H1 (cell line): Measurements from ENCODE around the gene IFITM2. TPM values are rescaled to one million over a fixed set of nuclear protein-coding genes. Genes with fewer than 3 reads are reported as not detected.

Experiments
- CREB1 ChIP-seq: IDR thresholded peaks from 2 replicates; pipeline ENCODE4 v1.6.1; 2012; ENCODE audit warnings: inconsistent platforms
- EZH2 ChIP-seq: fragments of 200-600 bp; sonication (generic); IDR thresholded peaks from 2 replicates; pipeline ENCODE4 v1.7.1; 2012; ENCODE audit warnings: low read depth, mild to moderate bottlenecking, moderate library complexity, low read length, inconsistent platforms; ENCODE audit not compliant: severe bottlenecking
- HDAC2 ChIP-seq, 2 experiments: fragments of 300-600 bp in 1 of 2; sonication (generic) in 1 of 2; IDR thresholded peaks; 2 replicates each; pipeline ENCODE4 v1.6.1; 2011 to 2012; ENCODE audit warnings: low read depth in 2 of 2, low read length in 2 of 2, mild to moderate bottlenecking in 2 of 2, moderate library complexity in 2 of 2, borderline replicate concordance in 1 of 2, inconsistent platforms in 1 of 2
- POLR2AphosphoS5 ChIP-seq: IDR thresholded peaks from 2 replicates; pipeline ENCODE4 v1.6.1; 2011; ENCODE audit warnings: low read depth, low read length
- SAP30 ChIP-seq: fragments of 300-600 bp; sonication (generic); IDR thresholded peaks from 2 replicates; pipeline ENCODE4 v1.7.1; 2012; ENCODE audit warnings: low read length, moderate library complexity, mild to moderate bottlenecking, inconsistent platforms; ENCODE audit not compliant: insufficient read depth, insufficient replicate concordance
- SIRT6 ChIP-seq: IDR thresholded peaks from one replicate; pipeline ENCODE4 v1.7.1; 2012; ENCODE audit warnings: low read length, inconsistent platforms
- SIX5 ChIP-seq: IDR thresholded peaks from 2 replicates; pipeline ENCODE4 v1.6.1; 2011; ENCODE audit warnings: mild to moderate bottlenecking, low read depth, low read length
- ZNF274 ChIP-seq: IDR thresholded peaks from 2 replicates; pipeline ENCODE4 v1.7.0; 2012; ENCODE audit warnings: low read length, borderline replicate concordance; ENCODE audit errors: extremely low read depth
- polyA plus RNA-seq, 7 experiments: library from polyadenylated mRNA; depleted of rRNA in 3 of 7; stranded (reverse) in 5 of 7; unstranded in 2 of 7; fragments of >200 nt in 5 of 7; fragments of 200-250 nt in 2 of 7; gene quantifications; 1 replicate in 5 of 7; 2 replicates in 1 of 7; 4 replicates in 1 of 7; pipeline versions ENCODE4 v1.2.1 to v1.2.3, GENCODE V29; 2011 to 2013; ENCODE audit warnings: missing spikeins in 2 of 7, mixed read lengths in 2 of 7
- total RNA-seq: library from RNA; stranded (reverse); fragmentation: NEBNext Ultra II Directional; extraction: Animal tissue kit (Norgen Biotek cat#: 25700); gene quantifications from 2 replicates; pipeline ENCODE4 v1.2.1, GENCODE V29; 2021

The IFITM2 gene
- total and polyA plus RNA-seq, 2 of the 8 experiments (the other 6 are each of a cell fraction or from before 2014, with no cell fraction given): 399 to 764 TPM

- TF ChIP-seq HDAC2 (IDR thresholded peaks at IDR 0.05; ENCODE audit: borderline replicate concordance in 1 of 2, low read depth in 2 of 2, low read length in 2 of 2): no peak
- no peak for TF ChIP-seq POLR2AphosphoS5
- no peak for TF ChIP-seq EZH2
- no peak for TF ChIP-seq CREB1
- TF ChIP-seq SIRT6: no peak
- no peak for TF ChIP-seq SAP30
- no peak for TF ChIP-seq SIX5
- no peak for TF ChIP-seq ZNF274
These were observed 28.3 kb upstream of the IFITM2 start (continued) for GRCh38 chr11:279040-279965.
